ENCODE measurements around the gene SALL1.

The SALL1 gene

DNA sequence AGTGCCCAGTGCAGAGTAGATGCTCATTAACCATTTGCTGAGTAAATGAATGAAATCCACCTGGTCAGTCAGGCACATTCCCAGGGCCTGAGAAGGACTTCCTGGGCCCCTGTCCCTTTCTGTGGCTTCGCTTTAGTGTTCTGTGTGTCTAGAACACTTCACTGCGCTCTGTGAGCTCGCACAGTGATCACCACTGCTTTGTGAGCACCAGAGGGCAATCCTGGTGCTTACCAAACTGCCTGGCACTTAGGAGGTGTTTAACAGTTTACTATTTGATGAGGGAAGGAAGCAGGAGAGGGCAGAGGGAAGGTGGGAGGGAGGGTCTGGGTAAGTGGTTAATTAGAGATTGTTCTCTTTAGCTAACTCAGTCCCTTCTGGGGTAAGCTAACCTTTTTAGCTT lies 26.2 kb downstream of the SALL1 start:
- peaks cover 20% of the 10 kb centered on the region for H3K4me1 ChIP-seq (ENCODE audit: control insufficient read depth, insufficient read depth, low read length)
- no peaks in the 10 kb centered on the region for H3K9me3 ChIP-seq (ENCODE audit: control insufficient read depth, insufficient read depth, low read depth, low read length)
- H3K36me3 ChIP-seq (ENCODE audit: control insufficient read depth, insufficient read depth, low read length) = no peaks in the 10 kb centered on the region
- H3K27ac ChIP-seq (ENCODE audit: low read depth, low read length) = no peak overlapping the region
- no peaks in the 10 kb centered on the region for H3K27me3 ChIP-seq (ENCODE audit: control insufficient read depth, insufficient read depth, low read length)
- no peak overlapping the region for H3K9ac ChIP-seq (ENCODE audit: low read length)
- H3K4me3 ChIP-seq (ENCODE audit: low read depth, low read length) = no peak overlapping the region

DNA sequence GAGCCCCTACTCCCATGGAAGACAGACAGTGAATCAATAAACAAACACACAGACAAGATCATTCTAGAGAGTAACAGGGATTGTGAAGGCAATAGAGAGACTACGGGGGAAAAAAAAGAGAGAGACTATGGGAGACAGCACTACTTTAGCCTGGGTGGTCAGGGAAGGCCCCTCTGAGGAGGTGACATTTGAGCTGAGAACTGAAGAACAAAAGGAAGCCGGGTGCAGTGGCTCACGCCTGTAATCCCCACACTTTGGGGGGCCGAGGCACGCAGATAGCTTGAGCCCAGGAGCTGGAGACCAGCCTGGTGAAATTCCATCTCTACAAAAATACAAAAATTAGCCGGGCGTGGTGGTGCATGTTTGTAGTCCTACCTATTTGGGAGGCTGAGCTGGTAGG lies 29.2 kb downstream of the SALL1 start:
- H3K4me3 ChIP-seq (ENCODE audit: low read depth, low read length) = no peak overlapping the region
- H3K9ac ChIP-seq (ENCODE audit: low read length) = no peak overlapping the region
- H3K36me3 ChIP-seq (ENCODE audit: control insufficient read depth, insufficient read depth, low read length) = no peaks in the 10 kb centered on the region
- no peaks in the 10 kb centered on the region for H3K9me3 ChIP-seq (ENCODE audit: control insufficient read depth, insufficient read depth, low read depth, low read length)
- peaks cover 15% of the 10 kb centered on the region for H3K4me1 ChIP-seq (ENCODE audit: control insufficient read depth, insufficient read depth, low read length)
- H3K27me3 ChIP-seq (ENCODE audit: control insufficient read depth, insufficient read depth, low read length) = no peaks in the 10 kb centered on the region
- no peak overlapping the region for H3K27ac ChIP-seq (ENCODE audit: low read depth, low read length)

DNA sequence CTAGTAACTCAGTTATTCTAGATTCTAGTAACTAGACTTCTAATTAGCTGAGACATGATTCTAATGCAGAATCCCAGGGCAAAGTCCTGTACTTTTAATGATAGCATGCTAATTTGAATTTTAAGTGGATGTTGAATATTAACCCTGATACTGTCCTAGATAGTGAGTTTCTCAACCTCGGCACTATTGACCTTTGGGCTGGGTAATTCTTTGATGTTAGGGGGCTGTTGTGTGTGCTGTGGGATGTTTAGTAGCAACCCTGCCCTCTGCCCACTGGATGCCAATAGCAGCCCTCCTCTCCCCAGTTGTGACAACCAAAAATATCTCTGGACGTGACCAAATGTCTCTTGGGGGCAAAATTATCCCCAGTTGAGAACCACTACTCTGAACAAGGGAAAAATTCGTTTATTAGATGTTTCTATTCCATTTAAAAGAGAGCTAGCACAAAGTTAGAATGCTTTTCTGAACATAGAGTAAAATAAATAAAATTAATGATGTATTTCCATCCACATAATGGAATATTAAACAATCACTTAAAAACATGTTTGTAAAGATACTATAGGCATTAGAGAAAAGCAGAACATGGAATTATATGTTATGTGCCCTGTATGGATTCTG lies 30.2 kb downstream of the SALL1 start:
- no peaks in the 10 kb centered on the region for H3K36me3 ChIP-seq (ENCODE audit: control insufficient read depth, insufficient read depth, low read length)
- H3K27me3 ChIP-seq (ENCODE audit: control insufficient read depth, insufficient read depth, low read length) = peaks cover under 1% of the 10 kb centered on the region; the same call in 1 of the 2 replicates
- H3K27ac ChIP-seq (ENCODE audit: low read depth, low read length) = no peak overlapping the region
- H3K4me3 ChIP-seq (ENCODE audit: low read depth, low read length) = no peak overlapping the region
- no peak overlapping the region for H3K9ac ChIP-seq (ENCODE audit: low read length)
- no peaks in the 10 kb centered on the region for H3K9me3 ChIP-seq (ENCODE audit: control insufficient read depth, insufficient read depth, low read depth, low read length)
- peaks cover 21% of the 10 kb centered on the region for H3K4me1 ChIP-seq (ENCODE audit: control insufficient read depth, insufficient read depth, low read length)

DNA sequence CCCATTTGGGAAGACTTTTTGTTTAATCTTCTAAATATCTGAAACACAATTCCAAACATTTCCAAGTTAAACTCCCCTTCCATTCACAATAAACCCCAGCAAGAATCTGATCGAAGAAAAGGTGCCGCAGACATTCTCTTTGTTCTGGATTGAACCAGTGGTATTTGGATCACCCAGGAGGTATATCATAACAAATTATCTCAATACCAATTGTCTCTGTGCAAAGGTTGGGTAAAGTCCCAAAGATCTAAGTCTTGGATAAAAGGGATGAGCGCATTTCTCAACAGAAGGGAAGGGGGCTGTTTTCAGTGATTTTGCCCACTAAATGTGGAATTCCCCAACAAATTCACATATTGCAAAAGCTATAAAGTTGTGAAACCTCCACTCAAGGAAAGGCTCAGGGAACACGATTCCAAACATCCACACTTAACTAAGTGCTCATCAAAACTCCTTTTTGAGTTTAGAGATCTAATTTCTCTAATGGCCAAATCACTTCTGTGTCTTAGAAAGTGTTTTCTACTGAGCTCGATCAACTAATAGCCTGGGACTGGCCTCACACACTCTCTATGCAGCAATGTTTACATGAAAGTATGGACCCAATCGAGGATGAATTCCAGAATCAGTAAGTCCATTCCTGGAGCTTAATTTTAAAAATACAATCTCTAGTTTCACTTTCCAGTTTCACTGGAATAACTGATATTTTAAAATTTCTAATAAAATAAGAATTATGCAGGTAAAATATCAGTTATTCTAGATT lies 30.9 kb downstream of the SALL1 start:
- Histone ChIP-seq H3K27ac (ENCODE audit: low read depth, low read length) (no peak overlapping the region), H3K9ac (ENCODE audit: low read length) (no peak overlapping the region), H3K36me3 (ENCODE audit: control insufficient read depth, insufficient read depth, low read length) (no peaks in the 10 kb centered on the region), H3K27me3 (ENCODE audit: control insufficient read depth, insufficient read depth, low read length) (peaks cover 8% of the 10 kb centered on the region), H3K4me3 (ENCODE audit: low read depth, low read length) (no peak overlapping the region), H3K9me3 (ENCODE audit: control insufficient read depth, insufficient read depth, low read depth, low read length) (no peaks in the 10 kb centered on the region), H3K4me1 (ENCODE audit: control insufficient read depth, insufficient read depth, low read length) (peaks cover 26% of the 10 kb centered on the region)

DNA sequence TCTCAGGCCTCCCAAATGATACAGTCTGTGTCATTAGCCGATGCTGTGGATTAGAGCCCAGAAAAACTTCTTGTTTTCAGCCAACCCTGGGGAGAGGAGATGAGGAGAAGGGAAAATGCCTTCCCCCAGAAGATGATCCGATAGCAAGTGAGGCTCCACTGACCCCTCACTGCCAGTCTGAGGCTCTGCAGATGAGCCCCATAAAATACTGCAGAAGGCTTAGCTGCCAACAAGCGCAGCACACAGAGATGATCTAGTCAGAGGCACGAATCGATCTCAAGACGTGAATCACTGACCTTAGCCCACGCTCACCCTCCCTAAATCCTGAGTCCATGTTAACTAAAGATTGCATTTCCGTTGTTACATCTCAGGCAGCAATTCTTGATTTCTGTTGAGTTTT lies 31.5 kb downstream of the SALL1 start:
- Histone ChIP-seq H3K4me1 (ENCODE audit: control insufficient read depth, insufficient read depth, low read length) (peaks cover 27% of the 10 kb centered on the region), H3K27me3 (ENCODE audit: control insufficient read depth, insufficient read depth, low read length) (peaks cover 13% of the 10 kb centered on the region), H3K4me3 (ENCODE audit: low read depth, low read length) (no peak overlapping the region), H3K27ac (ENCODE audit: low read depth, low read length) (no peak overlapping the region), H3K9me3 (ENCODE audit: control insufficient read depth, insufficient read depth, low read depth, low read length) (no peaks in the 10 kb centered on the region), H3K36me3 (ENCODE audit: control insufficient read depth, insufficient read depth, low read length) (no peaks in the 10 kb centered on the region), H3K9ac (ENCODE audit: low read length) (no peak overlapping the region)

DNA sequence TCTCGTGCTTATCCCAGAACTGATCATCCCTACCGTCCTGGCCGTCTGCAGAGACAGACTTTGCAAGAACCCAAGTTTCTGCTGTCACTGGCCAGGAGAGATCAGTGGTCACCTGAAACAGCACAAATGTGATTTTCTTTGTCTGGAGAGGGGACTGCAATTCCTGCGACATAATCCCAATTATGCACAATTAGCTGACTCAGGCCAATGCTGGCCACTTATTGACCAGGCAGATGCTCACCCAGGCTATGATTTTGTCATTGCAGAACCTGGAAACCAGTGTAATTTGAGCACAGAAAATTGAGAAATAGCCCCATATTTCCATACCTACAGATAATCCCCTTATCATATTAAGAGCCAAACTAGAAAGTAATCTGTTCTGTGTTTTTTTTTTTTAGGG lies 34.7 kb downstream of the SALL1 start:
- H3K4me1 ChIP-seq (ENCODE audit: control insufficient read depth, insufficient read depth, low read length) = peaks cover 43% of the 10 kb centered on the region
- no peaks in the 10 kb centered on the region for H3K36me3 ChIP-seq (ENCODE audit: control insufficient read depth, insufficient read depth, low read length)
- no peak overlapping the region for H3K27ac ChIP-seq (ENCODE audit: low read depth, low read length)
- H3K9ac ChIP-seq (ENCODE audit: low read length) = no peak overlapping the region
- no peak overlapping the region for H3K4me3 ChIP-seq (ENCODE audit: low read depth, low read length)
- no peaks in the 10 kb centered on the region for H3K9me3 ChIP-seq (ENCODE audit: control insufficient read depth, insufficient read depth, low read depth, low read length)
- peaks cover 45% of the 10 kb centered on the region for H3K27me3 ChIP-seq (ENCODE audit: control insufficient read depth, insufficient read depth, low read length)

DNA sequence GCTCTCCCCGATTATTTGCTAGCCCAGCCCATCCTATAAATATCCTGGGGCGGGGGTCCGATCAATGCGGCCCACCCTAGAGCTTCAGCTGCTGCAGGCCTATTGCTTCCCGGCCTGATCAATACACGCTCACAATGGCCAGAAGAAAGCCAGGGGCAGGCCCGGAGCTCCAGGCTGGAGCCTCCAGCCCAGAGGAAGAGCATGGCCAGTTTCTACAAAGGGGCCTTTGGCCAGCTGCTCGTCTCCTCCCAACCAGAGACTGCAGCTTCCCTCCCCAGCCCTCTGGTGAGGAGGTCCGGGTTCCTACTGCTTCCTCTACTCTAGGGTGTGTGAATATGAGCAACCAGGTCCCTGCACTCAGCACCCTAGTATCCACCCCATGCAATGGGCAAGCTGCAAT lies 36.7 kb downstream of the SALL1 start:
- H3K9me3 ChIP-seq (ENCODE audit: control insufficient read depth, insufficient read depth, low read depth, low read length) = peaks cover 1% of the 10 kb centered on the region; the same call in 1 of the 2 replicates
- H3K4me1 ChIP-seq (ENCODE audit: control insufficient read depth, insufficient read depth, low read length) = peaks cover 42% of the 10 kb centered on the region
- H3K4me3 ChIP-seq (ENCODE audit: low read depth, low read length) = peak overlapping the region; percentile 48; the same call in 1 of the 2 replicates
- H3K36me3 ChIP-seq (ENCODE audit: control insufficient read depth, insufficient read depth, low read length) = no peaks in the 10 kb centered on the region
- no peak overlapping the region for H3K9ac ChIP-seq (ENCODE audit: low read length)
- no peak overlapping the region for H3K27ac ChIP-seq (ENCODE audit: low read depth, low read length)
- peaks cover 45% of the 10 kb centered on the region for H3K27me3 ChIP-seq (ENCODE audit: control insufficient read depth, insufficient read depth, low read length)

DNA sequence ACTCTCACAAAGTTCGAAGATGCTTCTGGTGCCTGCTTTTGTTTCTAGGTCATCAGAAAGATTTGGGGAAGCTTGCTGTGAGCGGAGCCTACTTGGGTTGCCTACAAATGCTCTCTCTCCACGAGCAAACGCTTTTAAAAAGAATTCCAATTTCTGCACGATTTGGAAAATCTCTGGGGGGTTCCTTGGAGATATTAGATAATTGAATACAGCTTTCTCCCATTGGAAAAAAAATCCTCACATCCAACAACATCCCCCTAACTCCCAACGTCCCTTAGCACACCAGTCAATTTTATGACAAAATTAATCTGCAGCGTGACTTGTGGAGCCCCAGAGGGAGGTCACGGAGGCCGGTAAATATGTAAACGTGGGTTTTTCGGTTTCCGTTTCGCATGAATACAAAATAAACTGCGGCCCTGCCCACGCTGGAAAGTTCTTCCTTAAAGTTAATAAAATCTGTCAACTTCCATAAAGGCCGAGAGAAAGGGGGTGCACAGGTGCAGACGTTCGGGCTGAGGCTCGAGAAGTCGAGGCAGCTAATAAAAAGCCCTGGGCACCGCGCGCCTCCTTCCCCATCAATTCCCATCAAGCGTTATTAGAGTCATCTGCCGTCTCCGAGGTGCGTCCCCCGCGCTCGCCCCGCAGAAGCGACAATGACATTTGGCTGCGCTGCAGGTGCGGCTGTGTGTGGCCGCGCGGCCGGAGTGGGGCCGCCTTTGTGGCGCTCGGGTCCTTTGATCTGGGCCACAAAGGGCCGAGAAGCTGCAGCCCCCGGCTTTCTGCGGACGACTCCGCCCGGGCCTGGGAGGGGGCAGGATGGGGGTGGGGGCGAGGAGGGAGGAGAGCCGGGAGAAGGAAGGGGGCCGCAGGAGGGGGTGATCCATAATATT lies 37.6 kb downstream of the SALL1 start:
- Histone ChIP-seq H3K9ac (ENCODE audit: low read length) (no peak overlapping the region), H3K4me3 (ENCODE audit: low read depth, low read length) (peak overlapping the region; percentile 48), H3K4me1 (ENCODE audit: control insufficient read depth, insufficient read depth, low read length) (peaks cover 41% of the 10 kb centered on the region), H3K27me3 (ENCODE audit: control insufficient read depth, insufficient read depth, low read length) (peaks cover 45% of the 10 kb centered on the region), H3K9me3 (ENCODE audit: control insufficient read depth, insufficient read depth, low read depth, low read length) (peaks cover 7% of the 10 kb centered on the region), H3K27ac (ENCODE audit: low read depth, low read length) (no peak overlapping the region), H3K36me3 (ENCODE audit: control insufficient read depth, insufficient read depth, low read length) (no peaks in the 10 kb centered on the region)

DNA sequence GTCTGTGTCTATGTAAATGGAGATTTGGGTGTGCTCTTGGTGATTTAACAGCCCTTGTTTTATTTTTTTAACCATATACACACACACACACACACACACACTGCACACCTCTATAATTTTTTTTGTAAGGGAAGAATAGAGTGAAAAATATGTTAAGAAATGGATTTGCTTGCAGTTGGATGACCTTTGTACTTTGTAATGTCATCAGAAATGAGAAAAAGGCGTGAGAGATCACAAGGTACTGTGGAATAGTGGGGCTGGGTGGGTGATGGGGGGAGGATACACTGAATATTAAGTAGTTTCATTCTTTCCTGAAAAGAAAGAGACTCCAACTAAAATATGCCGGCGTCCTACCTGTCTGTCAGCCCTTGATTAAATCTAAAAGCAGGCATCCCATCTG lies 38.7 kb downstream of the SALL1 start:
- H3K9ac ChIP-seq (ENCODE audit: low read length) = no peak overlapping the region
- H3K9me3 ChIP-seq (ENCODE audit: control insufficient read depth, insufficient read depth, low read depth, low read length) = peaks cover 7% of the 10 kb centered on the region
- H3K27ac ChIP-seq (ENCODE audit: low read depth, low read length) = no peak overlapping the region
- H3K4me1 ChIP-seq (ENCODE audit: control insufficient read depth, insufficient read depth, low read length) = peaks cover 41% of the 10 kb centered on the region
- H3K36me3 ChIP-seq (ENCODE audit: control insufficient read depth, insufficient read depth, low read length) = no peaks in the 10 kb centered on the region
- H3K4me3 ChIP-seq (ENCODE audit: low read depth, low read length) = no peak overlapping the region
- peaks cover 45% of the 10 kb centered on the region for H3K27me3 ChIP-seq (ENCODE audit: control insufficient read depth, insufficient read depth, low read length)

DNA sequence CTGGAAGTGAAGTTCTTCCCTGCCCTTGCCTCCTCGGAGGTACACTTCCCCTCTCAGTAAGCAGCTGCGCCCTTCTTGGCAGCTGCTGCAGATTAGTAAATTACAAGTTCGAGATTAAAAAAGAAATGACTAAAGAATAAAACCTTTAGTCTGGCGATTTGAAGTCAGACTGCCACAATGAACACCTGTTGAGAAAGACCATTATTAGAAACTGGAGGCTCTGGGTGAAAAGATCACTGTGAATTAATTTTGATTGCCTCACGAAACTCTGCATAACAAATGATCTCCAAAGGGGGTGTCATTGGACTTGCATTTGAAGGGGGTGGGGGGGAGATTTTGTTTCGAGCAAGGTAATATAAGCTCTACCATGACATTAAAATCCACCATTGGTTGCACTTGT lies 39.3 kb downstream of the SALL1 start:
- H3K27me3 ChIP-seq (ENCODE audit: control insufficient read depth, insufficient read depth, low read length) = peaks cover 45% of the 10 kb centered on the region
- H3K4me1 ChIP-seq (ENCODE audit: control insufficient read depth, insufficient read depth, low read length) = peaks cover 41% of the 10 kb centered on the region
- H3K4me3 ChIP-seq (ENCODE audit: low read depth, low read length) = no peak overlapping the region
- no peak overlapping the region for H3K9ac ChIP-seq (ENCODE audit: low read length)
- no peak overlapping the region for H3K27ac ChIP-seq (ENCODE audit: low read depth, low read length)
- H3K36me3 ChIP-seq (ENCODE audit: control insufficient read depth, insufficient read depth, low read length) = no peaks in the 10 kb centered on the region
- peaks cover 7% of the 10 kb centered on the region for H3K9me3 ChIP-seq (ENCODE audit: control insufficient read depth, insufficient read depth, low read depth, low read length)

DNA sequence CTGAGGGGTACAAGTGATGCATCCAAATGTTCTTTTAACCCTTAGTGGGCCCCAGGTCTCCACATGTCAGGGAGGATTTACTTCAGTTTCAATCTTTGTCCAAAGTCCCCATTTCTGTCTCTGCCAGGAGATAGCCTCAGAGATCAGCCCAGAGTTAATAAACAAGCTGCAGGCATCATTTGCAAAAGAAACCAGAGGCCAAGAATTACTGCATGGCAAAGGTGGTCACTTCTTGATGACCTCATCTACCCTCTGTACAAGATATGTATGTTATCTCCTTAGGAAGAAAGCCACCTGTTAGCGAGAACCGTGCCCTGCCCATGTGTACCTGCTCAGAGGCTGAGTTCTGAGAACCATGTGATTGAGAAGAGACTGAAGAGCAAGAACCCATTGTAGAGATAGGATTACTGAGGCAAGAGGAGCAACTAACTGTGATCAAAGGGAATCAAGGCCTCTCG lies 40.3 kb downstream of the SALL1 start:
- Histone ChIP-seq H3K27me3 (ENCODE audit: control insufficient read depth, insufficient read depth, low read length) (peaks cover 43% of the 10 kb centered on the region), H3K36me3 (ENCODE audit: control insufficient read depth, insufficient read depth, low read length) (no peaks in the 10 kb centered on the region), H3K27ac (ENCODE audit: low read depth, low read length) (no peak overlapping the region), H3K9ac (ENCODE audit: low read length) (no peak overlapping the region), H3K9me3 (ENCODE audit: control insufficient read depth, insufficient read depth, low read depth, low read length) (peaks cover 7% of the 10 kb centered on the region), H3K4me3 (ENCODE audit: low read depth, low read length) (no peak overlapping the region), H3K4me1 (ENCODE audit: control insufficient read depth, insufficient read depth, low read length) (peaks cover 34% of the 10 kb centered on the region)
